Stimulated activated CD8-positive, alpha-beta memory T cell treated with anti-CD3 and anti-CD28 coated beads, Interleukin-15, amount 100 ng/mL, for 24 hours (primary cell): Measurements from ENCODE around the gene PIK3R6.

ENCODE experiments used
- DNase-seq: peaks from one replicate; pipeline ENCODE4 v3.0.0-alpha.2; 2020; ENCODE audit warnings: low read depth

Gene PIK3R6

DNA sequence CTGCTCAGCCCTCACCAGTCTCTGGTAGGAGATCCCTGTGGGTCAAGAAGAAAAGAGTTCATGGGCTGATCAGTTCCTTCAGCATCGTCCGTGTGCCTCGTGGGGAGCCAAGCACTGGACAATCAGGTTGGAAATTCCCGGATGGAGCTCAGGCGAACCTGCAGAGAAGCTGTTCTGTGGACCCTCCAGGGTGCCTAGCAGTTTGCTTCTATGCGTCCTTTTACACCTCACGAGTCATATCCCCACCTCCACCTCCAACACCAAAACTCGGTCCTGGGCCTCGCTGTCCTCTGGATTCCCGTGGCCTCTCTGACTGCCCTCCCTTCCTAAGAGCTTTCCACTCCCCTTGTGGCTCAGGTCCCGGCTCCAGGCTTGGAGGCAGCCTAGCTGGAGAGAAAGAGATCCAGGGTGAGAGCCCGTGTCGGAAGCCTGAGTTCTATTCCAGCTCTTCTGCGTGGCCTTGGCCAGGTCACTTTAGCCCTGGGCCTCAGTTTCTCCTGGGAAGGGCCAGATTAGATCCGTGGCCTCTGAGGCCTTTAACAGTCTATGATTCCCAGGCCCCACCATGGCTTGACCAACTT is 26.2 kb upstream of the PIK3R6 start:
- no peak for DNase-seq

GRCh38 chr17:8893059-8893458 is 25.6 kb upstream of the PIK3R6 start:
- DNase-seq, result no peak

DNA sequence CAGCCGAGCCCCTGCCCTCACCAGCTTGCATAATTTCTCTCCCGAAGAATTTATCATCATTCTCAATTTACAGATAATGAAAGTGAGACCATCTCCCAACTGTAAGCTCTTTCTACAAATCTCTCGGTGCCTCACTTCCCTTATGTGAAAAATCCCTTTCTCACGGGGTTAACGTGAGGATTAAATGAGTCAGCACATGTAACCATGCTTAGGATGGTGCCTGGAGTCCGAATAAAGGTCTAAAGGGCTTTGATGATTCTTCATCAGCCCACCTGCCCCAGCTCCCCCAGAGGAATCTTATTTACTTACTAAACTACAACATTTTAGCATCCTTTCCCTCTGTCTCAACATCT is 24.8 kb upstream of the PIK3R6 start:
- DNase-seq, result no peak

DNA sequence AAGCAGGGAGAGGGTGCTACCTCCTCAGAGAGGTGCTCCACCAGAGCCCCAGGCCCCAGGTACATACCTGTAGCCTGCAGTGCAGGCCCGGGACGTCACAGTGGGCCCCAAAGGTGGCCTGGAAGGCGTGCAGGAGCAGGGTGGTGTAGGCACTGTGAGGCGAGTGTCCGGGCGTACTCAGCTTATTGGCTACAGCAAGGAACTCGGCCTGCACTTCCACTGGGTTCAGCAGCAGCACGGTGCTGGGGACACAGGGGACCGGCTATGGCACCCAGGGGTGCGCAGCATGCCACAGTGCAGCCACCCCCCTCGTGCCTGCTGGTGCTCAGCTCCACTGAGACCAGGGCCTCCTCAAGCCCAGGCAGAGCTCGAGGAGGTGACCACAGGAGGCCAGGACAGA is 23.2 kb upstream of the PIK3R6 start:
- no peak for DNase-seq

GRCh38 chr17:8889458-8890210 is 22.2 kb upstream of the PIK3R6 start:
- no peak for DNase-seq

- no peak for DNase-seq
These were observed 21.3 kb upstream of the PIK3R6 start for GRCh38 chr17:8888704-8889302.

DNA sequence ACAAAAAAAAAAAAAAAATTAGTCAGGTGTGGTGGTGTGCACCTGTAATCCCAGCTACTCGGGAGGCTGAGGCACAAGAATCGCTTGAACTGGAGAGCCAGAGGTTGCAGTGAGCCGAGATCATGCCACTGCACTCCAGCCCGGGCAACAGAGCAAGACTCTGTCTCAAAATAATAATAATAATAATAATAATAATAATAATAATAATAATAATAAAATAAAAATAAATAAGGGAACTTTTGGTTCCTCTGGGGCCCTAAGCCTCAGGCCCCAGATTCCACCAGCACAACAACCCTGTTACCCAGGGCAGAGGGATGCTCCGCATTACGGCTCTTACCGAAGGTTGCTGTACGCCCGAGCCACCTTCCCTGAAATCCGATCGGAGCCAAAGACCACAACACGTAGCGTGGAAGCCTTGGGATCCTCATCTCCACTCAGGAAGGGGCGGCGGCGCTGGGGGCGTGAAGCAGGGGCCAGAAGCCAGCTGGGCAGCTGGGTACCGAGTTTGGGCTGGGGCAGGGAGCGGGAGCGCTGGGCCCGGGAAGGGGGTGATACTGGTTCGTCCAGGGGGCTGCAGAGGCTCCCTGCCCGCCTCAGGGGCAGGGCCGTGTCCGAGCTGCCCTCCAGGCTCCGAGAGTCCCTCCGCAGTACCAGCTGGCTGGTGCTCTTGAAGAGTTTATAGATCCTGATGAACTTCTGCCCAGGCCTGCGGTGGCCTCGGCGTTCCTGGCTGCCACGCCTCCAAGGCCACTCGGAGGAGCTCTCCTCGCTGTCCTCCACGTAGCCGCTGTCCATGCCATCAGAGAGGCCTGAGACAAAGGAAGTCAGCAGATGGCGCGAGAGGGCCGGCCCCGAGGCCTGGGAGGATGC is 20.6 kb upstream of the PIK3R6 start:
- DNase-seq, result no peak

DNA sequence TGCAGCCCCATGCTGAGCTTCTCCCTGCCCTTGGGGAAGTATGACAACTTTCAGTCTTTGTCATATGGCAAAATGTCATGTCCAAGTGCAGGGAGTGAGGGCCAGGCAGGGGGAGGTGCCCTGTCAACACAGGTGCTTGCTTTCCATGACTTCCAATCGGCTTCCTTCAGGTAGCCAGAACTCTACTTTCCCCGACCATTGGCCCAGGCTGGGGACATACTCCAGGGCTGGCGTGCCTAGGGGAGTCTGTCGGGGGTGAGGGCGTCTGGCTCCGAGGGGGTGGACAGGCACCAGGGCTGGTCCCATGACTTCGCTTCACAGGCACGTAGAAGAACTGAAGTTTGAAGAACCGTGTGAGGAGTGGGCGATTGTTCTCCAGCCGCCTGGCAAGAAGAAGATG is 19.8 kb upstream of the PIK3R6 start:
- no peak for DNase-seq

- DNase-seq, result no peak
These were observed 18.7 kb upstream of the PIK3R6 start for GRCh38 chr17:8885967-8886684.

- peak; percentile 33 for DNase-seq
These were observed 17.9 kb upstream of the PIK3R6 start for GRCh38 chr17:8885163-8885966.

DNA sequence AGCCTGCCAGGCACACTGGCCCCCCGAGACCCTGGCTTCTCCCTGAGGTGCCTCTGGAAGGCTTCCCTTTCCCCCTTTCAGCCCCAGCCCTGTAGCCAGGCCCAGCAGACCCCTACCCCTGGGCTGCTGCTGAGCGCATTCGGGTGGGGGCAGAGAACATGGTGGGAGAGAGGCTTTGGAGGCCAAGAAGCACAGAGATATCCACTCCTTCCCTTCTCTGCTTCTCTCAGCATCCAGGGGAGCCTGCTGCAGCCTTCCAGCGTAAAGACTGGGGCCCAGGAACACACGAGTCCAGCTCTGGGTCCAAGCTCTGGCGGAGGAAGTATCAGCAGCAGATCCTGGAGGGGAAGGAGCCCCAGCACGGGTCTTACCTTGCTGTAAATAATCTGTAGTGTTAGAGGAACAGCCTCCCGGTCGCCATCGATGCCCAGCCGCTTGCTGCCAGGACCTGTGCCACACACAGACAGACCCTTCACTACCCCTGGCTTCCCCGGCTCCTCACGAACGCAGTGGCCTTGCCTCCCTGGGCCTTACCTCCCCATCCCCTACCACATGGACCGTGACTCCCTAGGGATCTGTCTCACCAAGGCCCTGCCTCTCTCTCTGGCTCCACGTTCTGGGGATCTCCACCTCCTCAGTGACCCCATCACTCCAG is 17.0 kb upstream of the PIK3R6 start:
- DNase-seq, result no peak

- DNase-seq, result no peak
These were observed 15.9 kb upstream of the PIK3R6 start for GRCh38 chr17:8883353-8883752.

- DNase-seq, result no peak
These were observed 14.1 kb upstream of the PIK3R6 start for GRCh38 chr17:8881606-8882005.

DNA sequence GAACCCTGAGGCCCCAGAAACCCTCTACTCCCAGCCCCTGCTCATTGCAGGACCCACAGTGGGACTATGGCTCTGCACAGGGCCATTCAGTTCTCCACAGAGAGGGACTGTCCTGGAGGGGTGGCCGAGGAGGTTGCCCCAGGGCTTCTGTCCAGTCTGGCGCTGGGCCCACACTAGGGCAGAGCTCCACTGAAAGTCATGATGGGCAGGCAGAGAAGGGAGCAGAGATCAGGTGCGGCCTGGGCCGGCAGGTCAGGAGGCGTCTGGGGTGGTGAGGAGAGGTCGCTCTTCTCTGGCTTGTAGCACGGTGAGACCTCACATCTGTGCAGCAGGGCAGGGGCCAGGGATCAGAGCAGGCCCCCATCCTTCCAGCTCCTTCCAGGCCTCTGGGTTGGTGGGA is 13.0 kb upstream of the PIK3R6 start:
- DNase-seq, result no peak

- no peak for DNase-seq
These were observed 11.9 kb upstream of the PIK3R6 start for GRCh38 chr17:8879410-8879809.

- DNase-seq, result no peak
These were observed 10.5 kb upstream of the PIK3R6 start for GRCh38 chr17:8877984-8878383.

DNA sequence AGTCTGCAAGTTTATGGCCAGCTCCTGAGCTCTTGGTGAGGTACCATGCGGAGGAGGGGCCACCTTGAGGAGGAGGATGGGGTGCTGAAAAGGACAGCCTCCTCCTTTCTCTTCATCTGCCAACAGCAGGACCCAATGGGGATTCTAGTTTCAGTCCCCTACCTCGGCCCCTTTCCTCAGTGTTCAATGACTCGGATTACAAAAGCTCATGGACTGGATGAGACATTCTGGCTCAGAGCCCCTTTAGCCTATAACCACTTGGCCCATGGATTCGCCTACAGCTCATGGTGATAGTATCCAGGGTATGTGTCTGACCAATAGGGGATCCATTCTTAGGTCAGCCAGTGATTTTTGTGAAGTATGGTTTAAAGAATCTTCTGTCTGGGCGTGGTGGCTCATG is 8.5 kb upstream of the PIK3R6 start:
- DNase-seq, result no peak

- no peak for DNase-seq
These were observed 8.0 kb upstream of the PIK3R6 start for GRCh38 chr17:8875436-8875835.

DNA sequence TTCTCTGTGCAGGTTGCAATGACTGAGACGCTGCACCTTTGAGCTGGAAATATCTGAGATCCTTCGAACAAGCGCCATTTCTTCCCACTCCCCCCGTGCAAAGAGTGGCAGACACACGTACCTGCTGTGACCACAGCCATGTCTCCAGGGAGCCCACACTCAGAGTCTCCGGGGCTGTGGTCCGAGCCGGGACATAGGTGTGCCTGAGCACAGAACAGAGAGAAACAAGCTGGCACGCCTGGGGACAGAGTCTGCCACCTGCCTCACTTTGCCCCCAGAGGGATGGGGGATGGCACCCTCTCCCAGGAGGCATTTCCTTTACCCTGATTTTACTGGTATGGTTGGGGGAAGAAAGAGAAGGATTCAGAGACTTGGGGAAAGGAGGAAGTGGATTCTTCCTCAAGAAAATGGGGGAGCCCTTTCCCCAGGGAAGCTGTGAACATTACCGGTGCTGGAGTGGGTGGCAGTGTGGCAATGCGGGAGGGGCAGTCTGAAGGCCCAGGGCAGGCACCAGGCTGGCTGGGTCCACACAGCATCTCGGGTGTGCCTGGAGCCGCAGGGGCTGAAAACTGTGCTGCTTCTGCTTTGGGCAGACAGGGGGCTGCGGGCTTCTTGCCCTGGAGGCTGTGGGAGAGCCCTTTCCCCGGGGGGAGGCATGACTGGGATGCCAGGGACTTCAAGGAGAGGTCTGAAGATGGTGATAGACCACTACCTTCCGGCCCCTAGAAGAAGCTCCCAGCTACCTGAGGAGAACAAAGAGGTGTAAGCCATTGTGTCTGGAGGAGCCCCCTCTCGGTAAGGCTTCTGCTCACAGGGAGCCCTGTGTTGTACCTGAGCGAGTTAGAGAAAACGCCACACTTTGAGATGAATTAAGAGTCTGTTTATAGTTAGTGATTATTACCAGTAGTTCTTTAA is 6.6 kb upstream of the PIK3R6 start:
- DNase-seq, result no peak
